Measurements from ENCODE around the gene COX7C.

GRCh38 chr5:86617309-86617755, 409 bp upstream of the COX7C start:
- TF ChIP-seq, protein P1, sequence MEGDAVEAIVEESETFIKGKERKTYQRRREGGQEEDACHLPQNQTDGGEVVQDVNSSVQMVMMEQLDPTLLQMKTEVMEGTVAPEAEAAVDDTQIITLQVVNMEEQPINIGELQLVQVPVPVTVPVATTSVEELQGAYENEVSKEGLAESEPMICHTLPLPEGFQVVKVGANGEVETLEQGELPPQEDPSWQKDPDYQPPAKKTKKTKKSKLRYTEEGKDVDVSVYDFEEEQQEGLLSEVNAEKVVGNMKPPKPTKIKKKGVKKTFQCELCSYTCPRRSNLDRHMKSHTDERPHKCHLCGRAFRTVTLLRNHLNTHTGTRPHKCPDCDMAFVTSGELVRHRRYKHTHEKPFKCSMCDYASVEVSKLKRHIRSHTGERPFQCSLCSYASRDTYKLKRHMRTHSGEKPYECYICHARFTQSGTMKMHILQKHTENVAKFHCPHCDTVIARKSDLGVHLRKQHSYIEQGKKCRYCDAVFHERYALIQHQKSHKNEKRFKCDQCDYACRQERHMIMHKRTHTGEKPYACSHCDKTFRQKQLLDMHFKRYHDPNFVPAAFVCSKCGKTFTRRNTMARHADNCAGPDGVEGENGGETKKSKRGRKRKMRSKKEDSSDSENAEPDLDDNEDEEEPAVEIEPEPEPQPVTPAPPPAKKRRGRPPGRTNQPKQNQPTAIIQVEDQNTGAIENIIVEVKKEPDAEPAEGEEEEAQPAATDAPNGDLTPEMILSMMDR (IDR thresholded peaks at IDR 0.05; ENCODE audit: poor library complexity, severe bottlenecking), result no peak
- TF ChIP-seq, protein P2, sequence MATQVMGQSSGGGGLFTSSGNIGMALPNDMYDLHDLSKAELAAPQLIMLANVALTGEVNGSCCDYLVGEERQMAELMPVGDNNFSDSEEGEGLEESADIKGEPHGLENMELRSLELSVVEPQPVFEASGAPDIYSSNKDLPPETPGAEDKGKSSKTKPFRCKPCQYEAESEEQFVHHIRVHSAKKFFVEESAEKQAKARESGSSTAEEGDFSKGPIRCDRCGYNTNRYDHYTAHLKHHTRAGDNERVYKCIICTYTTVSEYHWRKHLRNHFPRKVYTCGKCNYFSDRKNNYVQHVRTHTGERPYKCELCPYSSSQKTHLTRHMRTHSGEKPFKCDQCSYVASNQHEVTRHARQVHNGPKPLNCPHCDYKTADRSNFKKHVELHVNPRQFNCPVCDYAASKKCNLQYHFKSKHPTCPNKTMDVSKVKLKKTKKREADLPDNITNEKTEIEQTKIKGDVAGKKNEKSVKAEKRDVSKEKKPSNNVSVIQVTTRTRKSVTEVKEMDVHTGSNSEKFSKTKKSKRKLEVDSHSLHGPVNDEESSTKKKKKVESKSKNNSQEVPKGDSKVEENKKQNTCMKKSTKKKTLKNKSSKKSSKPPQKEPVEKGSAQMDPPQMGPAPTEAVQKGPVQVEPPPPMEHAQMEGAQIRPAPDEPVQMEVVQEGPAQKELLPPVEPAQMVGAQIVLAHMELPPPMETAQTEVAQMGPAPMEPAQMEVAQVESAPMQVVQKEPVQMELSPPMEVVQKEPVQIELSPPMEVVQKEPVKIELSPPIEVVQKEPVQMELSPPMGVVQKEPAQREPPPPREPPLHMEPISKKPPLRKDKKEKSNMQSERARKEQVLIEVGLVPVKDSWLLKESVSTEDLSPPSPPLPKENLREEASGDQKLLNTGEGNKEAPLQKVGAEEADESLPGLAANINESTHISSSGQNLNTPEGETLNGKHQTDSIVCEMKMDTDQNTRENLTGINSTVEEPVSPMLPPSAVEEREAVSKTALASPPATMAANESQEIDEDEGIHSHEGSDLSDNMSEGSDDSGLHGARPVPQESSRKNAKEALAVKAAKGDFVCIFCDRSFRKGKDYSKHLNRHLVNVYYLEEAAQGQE (IDR thresholded peaks at IDR 0.05; ENCODE audit: borderline replicate concordance), result no peak
- no peak for TF ChIP-seq EP300 (conservative IDR thresholded peaks at IDR 0.05; ENCODE audit: poor library complexity, severe bottlenecking)
- no peak for TF ChIP-seq TAF1 (IDR thresholded peaks at IDR 0.05; ENCODE audit: low read depth)
- no peak for TF ChIP-seq EZH2 (IDR thresholded peaks at IDR 0.05; ENCODE audit: borderline replicate concordance, insufficient read depth, low read length, poor library complexity, severe bottlenecking)
- no peak for TF ChIP-seq MXI1 (conservative IDR thresholded peaks at IDR 0.05; ENCODE audit: poor library complexity, severe bottlenecking)
- TF ChIP-seq POLR2AphosphoS5 (IDR thresholded peaks at IDR 0.05), result no peak
